Panc1 (cell line): ENCODE results near the gene NADSYN1. TPM values are rescaled to one million over a fixed set of nuclear protein-coding genes. Genes with fewer than 3 reads are reported as not detected.

Source experiments
- ATAC-seq: fragments of 200-7000 bp; cut with Tn5 transposase; 2 replicates; pipeline ENCODE4 v1.9.1; 2020; ENCODE audit warnings: mild to moderate bottlenecking, moderate library complexity
- BruUV-seq: library from RNA; stranded (reverse); fragments of 400-500 nt; replicated peaks from 2 replicates; lab custom pipeline; 2021; lab: Mats Ljungman, UMichigan
- CTCF ChIA-PET: fragments of 300-600 bp; sonication (Branson Sonifier 250); formaldehyde crosslinking; loops from one replicate; lab custom pipeline; 2022; ENCODE audit warnings: antibody characterized with exemption; lab: Charles Lee
- POLR2A ChIA-PET: fragments of 300-600 bp; sonication (Branson Sonifier 250); formaldehyde crosslinking; loops from one replicate; lab custom pipeline; 2022; ENCODE audit warnings: antibody characterized with exemption; lab: Charles Lee
- DNase-seq: peaks from one replicate; pipeline ENCODE4 v3.0.0-alpha.2; 2010; ENCODE audit warnings: low read depth, low spot score
- H3K27ac ChIP-seq: 2 replicates; pipeline ENCODE4 v1.5.1; 2011; ENCODE audit warnings: mild to moderate bottlenecking, low read length, inconsistent platforms
- H3K27me3 ChIP-seq: fragments of 200-500 bp; sonication (Bioruptor generic); 2 replicates; pipeline ENCODE4 v1.6.0; 2014; ENCODE audit warnings: low read length, inconsistent platforms; ENCODE audit not compliant: control insufficient read depth, insufficient read depth
- H3K36me3 ChIP-seq: fragments of 200-500 bp; sonication (Bioruptor generic); 2 replicates; pipeline ENCODE4 v1.5.1; 2014; ENCODE audit warnings: inconsistent platforms, mild to moderate bottlenecking, low read length, moderate library complexity; ENCODE audit not compliant: control insufficient read depth, insufficient read depth
- H3K4me1 ChIP-seq: 2 replicates; pipeline ENCODE4 v1.5.1; 2011; ENCODE audit warnings: inconsistent platforms, mild to moderate bottlenecking, low read length, moderate library complexity; ENCODE audit not compliant: control insufficient read depth, insufficient read depth
- H3K4me3 ChIP-seq, 2 experiments: 2 replicates each; pipeline ENCODE4 v1.5.1; 2011 to 2012; ENCODE audit warnings: low read depth in 2 of 2, low read length in 2 of 2, mild to moderate bottlenecking in 2 of 2, inconsistent platforms in 1 of 2, moderate library complexity in 1 of 2
- H3K9me3 ChIP-seq: fragments of 200-500 bp; sonication (Bioruptor generic); 2 replicates; pipeline ENCODE4 v1.5.1; 2014; ENCODE audit warnings: low read depth, mild to moderate bottlenecking, inconsistent platforms, low read length, moderate library complexity; ENCODE audit not compliant: control insufficient read depth, insufficient read depth
- CTCF ChIP-seq: fragments of 450-650 bp; IDR thresholded peaks from 2 replicates; pipeline ENCODE4 v1.5.1; 2017; ENCODE audit warnings: mild to moderate bottlenecking
- POLR2AphosphoS5 ChIP-seq: IDR thresholded peaks from 2 replicates; pipeline ENCODE4 v1.6.1; 2012; ENCODE audit warnings: mild to moderate bottlenecking, low read depth, low read length, moderate library complexity
- REST ChIP-seq, 2 experiments: IDR thresholded peaks; 2 replicates each; pipeline ENCODE4 v1.6.1; 2011 to 2012; ENCODE audit warnings: low read depth in 2 of 2, control low read depth in 1 of 2, low read length in 1 of 2, mild to moderate bottlenecking in 1 of 2, moderate library complexity in 1 of 2; ENCODE audit not compliant: insufficient read depth in 1 of 2
- SIN3A ChIP-seq: IDR thresholded peaks from 2 replicates; pipeline ENCODE4 v1.6.1; 2012; ENCODE audit warnings: low read depth, mild to moderate bottlenecking, low read length, moderate library complexity, borderline replicate concordance; ENCODE audit not compliant: insufficient read depth
- TCF7L2 ChIP-seq: IDR thresholded peaks from 2 replicates; pipeline ENCODE4 v1.6.1; 2011; ENCODE audit warnings: mild to moderate bottlenecking, low read depth, low read length, inconsistent platforms
- in situ Hi-C: cut with HindIII; loops from 2 replicates; pipeline ENCODE4 v1.10.0; 2016; ENCODE audit warnings: low sequenced_read_pairs, low pct_unique_long_range_greater_than_20kb
- intact Hi-C: fragments of 100-400 bp; cut with micrococcal nuclease; formaldehyde crosslinking; loops from one replicate; pipeline ENCODE4 v1.10.0; 2022; ENCODE audit not compliant: unreplicated experiment
- total RNA-seq: library from RNA; stranded (reverse); gene quantifications from one replicate; pipeline ENCODE4 v1.2.1, GENCODE V29; 2021; ENCODE audit not compliant: unreplicated experiment

Gene NADSYN1
- total RNA-seq, 1 experiment from 2014 or later: 76.1 TPM

- TF ChIP-seq REST (IDR thresholded peaks at IDR 0.05; ENCODE audit: insufficient read depth in 1 of 2, low read depth in 2 of 2, low read length in 1 of 2): no peak
- TF ChIP-seq TCF7L2: no peak
- no peak for TF ChIP-seq CTCF
- no peak for TF ChIP-seq SIN3A
- no peak for TF ChIP-seq POLR2AphosphoS5
- ChIA-PET POLR2A (no interaction called here), CTCF (no interaction called here)
- H3K9me3 ChIP-seq: no peaks in the 10 kb centered on the region
- intact Hi-C loops (no loop called here), in situ Hi-C loops (no loop called here)
- H3K4me1 ChIP-seq: peaks cover 9% of the 10 kb centered on the region
- DNase-seq (no peak), ATAC-seq (no peak)
- H3K36me3 ChIP-seq: peaks cover 9% of the 10 kb centered on the region
- no peak overlapping the region for H3K27ac ChIP-seq
- BruUV-seq: no TSS peak
- H3K27me3 ChIP-seq: no peaks in the 10 kb centered on the region
- no peak overlapping the region for H3K4me3 ChIP-seq
Measured at GRCh38 chr11:71456294-71456693, 3.3 kb downstream of the NADSYN1 start.

DNA sequence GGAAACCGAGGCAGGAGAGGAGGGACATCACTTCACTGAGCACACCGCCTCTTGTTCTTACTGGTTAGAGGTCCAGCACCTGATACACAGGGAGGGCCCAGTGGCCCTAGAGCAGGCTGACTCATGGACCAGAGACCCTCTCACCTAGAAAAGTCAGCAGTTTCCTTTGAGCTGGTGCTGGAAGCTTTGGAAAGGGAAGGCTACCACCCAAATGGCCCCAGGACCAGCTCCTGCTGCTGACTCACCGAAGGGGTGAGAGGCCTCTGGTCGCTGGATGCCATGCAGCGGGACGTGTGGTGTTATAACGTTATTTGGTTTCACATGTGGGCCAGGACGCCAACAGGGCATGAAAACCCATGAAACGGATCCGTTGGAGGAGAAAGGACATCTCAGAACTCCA, 3.8 kb downstream of the NADSYN1 start:
- intact Hi-C loops: no loop called here
- ATAC-seq: no peak
- no peak overlapping the region for H3K4me3 ChIP-seq
- peaks cover 9% of the 10 kb centered on the region for H3K36me3 ChIP-seq
- H3K27ac ChIP-seq: no peak overlapping the region
- ChIA-PET CTCF (no interaction called here), POLR2A (no interaction called here)
- TF ChIP-seq TCF7L2 (no peak), POLR2AphosphoS5 (no peak), REST (IDR thresholded peaks at IDR 0.05; ENCODE audit: insufficient read depth in 1 of 2, low read depth in 2 of 2, low read length in 1 of 2) (no peak), CTCF (no peak), SIN3A (no peak)
- H3K9me3 ChIP-seq: no peaks in the 10 kb centered on the region
- BruUV-seq: no TSS peak
- H3K27me3 ChIP-seq: no peaks in the 10 kb centered on the region
- in situ Hi-C loops: no loop called here
- peaks cover 4% of the 10 kb centered on the region; the same call in 1 of the 2 replicates for H3K4me1 ChIP-seq
- no peak for DNase-seq
